ENCODE results near the gene CACNA1F.

Gene CACNA1F

DNA sequence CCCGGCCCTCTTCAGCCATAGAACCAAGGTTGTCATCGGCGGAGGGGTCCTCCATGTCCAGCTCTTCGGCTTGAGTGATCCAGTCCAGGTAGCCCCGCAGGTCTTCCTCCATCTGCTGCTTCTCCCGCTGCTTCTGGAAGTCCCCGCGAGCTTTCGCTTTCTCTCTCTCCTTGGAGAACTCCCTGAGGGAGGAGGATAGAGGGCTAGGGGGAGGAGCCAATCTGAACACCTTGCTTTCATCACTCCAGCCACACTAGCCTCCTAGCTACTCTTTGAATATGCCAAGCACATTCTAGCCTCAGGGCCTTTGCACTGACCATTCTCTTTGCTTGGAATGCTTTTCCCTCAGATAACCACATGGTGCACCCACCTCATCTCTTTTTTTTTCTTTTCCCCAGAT, 6.2 kb downstream of the CACNA1F start:
- DNase-seq, result no peak

DNA sequence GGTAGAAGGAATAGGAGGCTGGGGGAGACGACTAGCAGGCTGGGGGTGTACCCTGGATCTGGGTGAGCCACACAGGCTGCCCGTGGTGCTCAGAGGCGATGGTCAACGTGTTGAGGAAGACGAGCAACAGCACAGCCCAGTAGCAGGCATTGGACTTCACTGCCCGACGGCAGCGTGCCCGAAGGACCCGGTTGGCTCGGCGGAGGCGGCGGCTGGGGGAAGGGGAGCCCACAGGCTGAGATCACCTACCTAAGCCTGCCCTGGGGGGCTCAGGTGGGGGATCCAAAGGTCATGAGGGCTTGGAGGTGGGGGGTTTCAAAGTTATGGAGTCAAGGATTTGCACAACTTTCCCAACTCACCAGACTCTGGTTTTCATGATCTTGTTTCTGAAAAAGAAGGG, 7.3 kb downstream of the CACNA1F start:
- DNase-seq, result no peak

DNA sequence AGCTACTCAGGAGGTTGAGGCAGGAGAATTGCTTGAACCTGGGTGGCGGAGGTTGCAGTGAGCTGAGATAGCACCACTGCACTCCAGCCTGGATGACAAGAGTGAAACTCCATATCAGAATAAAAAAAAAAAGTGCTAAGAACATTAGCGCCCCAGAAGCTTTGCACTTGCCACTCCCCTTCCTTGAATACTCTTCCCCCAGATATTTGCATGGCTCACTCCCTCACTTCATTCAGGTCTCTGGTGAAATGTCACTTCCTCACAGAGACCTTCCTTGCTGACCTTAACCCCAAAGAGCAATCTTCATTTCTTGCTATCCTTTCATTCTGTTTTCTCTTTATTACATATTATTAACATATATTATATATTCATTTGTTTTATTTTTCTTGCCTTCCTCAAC, 11.3 kb downstream of the CACNA1F start:
- no peak for DNase-seq

DNA sequence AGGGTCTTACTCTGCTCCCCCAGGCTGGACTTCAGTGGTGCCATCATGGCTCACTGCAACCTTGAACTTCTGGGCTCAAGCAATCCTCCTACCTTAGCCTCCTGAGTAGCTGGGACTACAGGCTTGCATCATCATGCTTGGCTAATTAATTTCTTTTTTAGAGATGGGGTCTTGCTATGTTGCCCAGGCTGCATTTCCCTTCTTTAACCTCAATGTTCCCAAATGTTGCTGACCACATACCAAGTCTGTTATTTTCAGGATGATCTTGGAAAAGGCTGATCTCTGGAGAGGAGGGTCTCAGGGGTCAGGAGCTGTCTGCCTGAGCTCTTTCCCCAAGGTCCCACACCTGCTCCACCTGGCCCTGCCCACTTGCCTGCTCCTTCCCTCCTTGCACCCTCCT, 13.0 kb downstream of the CACNA1F start:
- no peak for DNase-seq

DNA sequence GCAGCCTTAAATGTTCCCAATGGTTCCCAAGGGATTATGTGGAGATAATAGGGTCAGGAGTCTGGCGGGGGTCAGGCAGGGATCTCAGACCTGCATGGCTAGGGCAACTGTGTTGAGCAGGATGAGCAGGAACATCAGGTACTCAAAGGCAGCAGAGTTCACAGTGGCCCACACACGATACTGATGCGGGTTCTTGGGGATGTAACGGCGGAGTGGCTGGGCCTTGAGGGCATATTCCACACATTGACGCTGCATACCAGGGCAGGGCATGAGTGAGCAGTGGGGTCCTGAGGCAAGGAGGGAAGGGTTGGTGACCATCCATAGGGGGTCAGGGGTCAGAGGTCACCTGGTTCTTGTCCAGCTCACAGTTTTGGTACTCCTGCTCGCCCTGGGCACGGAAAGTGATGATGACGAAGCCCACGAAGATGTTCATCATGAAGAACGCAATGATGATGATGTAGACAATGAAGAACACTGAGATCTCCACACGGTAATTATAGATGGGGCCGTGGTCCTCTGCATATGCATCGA, 18.1 kb downstream of the CACNA1F start:
- no peak for DNase-seq

DNA sequence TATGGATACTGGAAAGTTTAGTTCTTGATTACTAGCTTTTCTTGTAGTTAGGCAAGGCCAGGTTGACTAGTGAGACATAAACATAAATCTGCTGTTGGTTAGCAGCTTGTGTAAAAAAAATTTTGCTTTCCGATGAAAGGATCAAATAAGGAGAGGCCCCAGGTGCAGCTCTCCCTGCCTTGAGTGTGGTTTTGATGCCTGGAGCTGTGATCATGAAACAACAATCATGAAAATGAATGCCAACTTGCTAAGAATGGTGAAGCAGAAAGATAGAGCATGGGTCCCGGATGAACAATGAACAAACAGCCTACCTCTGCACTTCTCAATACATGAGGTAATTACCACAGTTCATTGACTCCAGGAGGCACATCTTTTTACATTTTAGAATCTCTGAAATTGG, 18.7 kb downstream of the CACNA1F start:
- no peak for DNase-seq

DNA sequence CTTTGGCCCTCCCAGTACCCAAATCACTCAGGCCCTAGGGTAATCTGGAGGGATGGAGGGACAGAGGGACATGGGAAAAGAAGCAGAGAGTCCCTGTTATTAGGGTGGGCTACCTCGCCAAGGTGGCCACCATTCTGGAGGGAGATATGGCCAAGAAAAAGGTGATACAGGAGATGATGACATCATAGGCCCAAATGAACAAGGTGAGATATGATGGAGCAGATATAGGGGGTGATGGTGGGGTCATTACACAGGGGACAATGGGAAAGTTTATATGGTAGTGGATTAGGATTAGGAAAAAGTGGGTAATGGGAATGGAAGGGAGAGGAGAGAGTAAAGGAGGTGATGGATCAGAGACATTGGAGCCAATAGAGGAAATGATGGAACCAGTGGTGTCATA, 20.3 kb downstream of the CACNA1F start:
- DNase-seq, result no peak

DNA sequence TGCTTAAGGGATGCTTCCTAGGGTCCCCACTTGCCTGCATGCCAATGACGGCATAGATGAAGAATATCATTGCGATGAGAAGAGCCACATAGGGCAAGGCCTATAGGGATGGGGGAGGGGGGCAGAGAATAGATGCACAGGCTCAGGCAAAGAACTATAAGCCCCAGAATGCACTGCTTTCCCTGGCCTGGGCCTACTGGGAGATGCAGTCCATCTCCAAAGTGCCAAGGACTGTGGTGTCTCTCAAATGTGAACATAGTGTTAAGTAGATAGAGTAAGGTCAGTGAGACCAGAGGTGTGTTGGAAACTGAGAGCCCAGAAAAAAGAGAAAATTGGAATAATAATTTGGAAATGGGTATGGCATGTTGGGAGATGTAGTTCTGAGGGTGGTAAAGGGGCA, 20.9 kb downstream of the CACNA1F start:
- no peak for DNase-seq

DNA sequence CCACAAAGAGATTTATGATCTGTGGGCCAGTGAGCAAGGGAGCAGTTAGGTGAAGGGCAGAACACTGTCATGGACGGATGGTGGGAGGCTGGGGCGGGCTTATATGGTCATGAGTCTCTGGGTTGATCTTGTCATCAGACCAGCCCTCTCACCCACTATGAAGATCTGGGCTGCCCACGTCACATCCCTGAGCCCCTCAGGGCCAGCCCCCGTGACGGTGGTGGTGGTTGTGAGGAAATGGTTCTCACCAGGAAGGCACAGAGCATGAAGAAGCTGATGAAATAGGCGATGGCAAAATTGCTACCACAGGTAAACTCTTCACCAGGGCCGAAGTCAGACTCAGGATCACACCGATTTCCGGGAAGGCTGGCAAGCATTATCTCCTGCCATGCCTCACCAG, 22.1 kb downstream of the CACNA1F start:
- DNase-seq, result no peak

DNA sequence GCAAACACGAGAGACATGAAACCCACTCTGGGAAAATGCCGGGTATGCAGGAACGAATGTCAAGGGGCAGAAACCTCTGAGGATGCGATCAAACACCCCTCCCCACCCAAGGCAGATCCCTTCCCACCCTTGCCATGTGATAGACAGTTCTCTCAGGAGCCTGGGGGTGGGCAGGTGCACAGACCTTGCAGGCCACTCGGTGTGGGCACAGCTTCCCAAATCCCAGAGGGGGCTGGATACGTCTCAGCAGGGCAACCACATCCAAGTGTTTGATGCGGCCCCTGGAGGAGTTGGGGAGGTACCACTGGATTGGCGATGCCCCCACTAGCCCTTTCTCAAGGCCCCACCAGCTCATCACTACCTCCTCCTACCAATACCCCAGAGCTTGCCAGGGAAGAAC, 22.7 kb downstream of the CACNA1F start:
- DNase-seq, result no peak

DNA sequence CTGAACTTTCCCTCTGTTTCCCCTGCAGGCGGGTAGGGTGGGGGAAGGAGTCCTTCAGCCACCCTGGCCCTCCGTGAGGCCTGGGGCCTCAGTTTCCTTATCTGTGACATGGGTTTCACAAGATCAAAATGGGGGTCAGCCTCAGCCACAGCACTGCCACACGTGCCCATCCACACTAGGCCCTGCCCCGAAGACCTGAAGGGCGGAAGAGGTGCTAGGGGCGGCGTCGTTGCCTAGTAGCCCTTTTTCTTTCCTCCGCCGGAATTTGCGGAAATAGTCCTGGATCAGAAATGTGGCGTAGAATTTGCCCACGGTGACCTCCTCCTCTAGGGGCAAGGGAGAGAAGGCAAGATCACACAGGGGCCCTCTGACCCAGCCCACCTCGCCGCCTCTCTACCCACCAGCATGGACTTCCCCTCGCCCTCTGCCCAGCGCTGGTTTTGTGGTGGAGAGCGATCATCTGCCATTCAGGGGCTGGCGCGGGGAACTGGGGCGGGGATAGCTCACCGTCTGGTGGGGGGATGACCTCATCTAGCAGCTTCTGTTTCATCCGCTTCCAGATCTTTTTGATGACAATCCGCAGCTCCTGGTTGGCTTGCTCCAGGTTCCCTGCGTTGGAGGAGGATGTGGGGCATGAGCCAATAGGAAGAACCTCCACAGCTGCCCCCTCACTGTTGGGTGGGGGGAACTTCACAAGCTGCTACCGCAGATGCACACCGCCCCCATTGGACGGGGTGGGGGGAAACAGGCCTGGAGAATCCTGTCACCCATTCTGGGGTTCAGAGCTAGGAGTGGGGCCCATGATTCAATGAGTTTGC, 23.5 kb downstream of the CACNA1F start:
- DNase-seq, result no peak

DNA sequence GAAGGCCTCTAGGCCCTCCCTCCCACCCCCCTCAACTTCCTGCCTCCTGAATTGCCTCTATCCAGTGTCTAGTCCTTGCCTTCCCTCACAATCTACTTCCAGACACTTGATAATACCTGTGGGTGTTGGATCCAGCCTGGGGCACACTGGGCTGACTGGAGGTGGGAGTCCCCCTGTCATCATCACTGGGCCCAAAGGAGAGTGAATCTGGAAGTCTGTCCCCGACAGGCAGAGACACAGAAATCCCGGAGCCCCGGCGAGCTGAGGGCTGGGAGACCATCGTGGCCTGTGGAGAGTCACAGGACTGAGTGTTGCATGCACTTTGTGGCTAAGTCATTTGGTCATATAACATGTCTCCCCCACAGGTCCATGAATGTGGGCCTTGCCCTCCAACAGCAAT, 24.7 kb downstream of the CACNA1F start:
- no peak for DNase-seq

DNA sequence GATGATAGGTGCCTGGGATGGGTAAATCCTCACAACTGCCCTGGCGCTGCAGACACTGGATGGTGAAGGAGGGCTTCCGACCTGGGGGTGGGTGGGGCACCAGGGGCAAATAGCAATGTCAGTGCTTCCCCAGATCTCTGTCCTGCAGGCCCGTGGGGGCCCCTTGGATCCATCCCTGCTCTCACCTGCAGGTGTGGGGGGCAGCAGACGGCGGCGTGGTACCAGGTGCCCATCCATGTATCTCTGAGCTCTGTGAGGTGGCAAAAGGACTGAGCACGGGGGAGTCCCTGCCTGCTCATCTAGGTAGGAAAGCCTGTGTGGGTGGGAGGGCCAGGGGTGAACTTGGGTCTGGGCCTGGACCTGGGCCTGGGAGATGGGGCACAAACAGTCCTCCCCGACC, 26.6 kb downstream of the CACNA1F start:
- DNase-seq, result no peak

DNA sequence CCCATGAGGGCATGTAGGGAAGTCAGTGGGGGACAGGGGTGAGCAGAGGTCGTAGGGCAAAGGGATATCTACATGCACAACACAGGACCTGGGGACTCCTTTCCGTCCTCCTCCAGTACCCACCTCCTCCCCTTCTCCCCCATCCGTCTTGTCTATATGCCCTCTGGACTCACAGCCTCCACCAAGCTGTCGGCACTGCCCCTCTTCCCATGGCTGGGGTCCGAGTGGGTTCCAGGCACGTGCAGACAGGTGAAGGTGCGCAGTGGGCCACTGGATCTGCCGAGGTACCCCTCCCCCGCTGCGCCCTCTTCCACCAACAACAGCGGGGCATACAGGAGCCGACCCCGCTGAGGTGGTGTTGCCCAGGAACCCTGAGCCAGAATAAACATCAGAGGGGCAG, 27.7 kb downstream of the CACNA1F start:
- DNase-seq, result no peak

DNA sequence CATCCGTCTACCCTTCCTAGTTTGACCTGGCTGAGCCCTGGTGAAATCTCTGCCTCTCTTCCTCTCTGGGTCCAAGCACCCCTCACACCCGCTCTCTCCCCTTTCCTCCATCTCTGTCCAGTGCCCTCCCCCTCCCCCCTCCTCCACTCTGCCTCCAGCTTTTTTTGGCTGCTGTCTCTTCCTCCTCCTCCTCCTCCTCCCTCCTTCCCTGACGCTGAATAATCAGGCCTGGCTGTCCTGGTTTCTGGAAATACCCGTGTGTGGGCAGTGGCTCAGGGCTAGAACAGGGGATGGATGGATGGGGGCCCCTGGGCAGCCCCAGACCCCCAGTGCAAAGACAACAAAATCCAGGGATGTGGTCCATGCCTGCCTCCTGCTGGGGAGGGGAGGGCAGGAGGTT, 28.4 kb downstream of the CACNA1F start:
- DNase-seq, result no peak

DNA sequence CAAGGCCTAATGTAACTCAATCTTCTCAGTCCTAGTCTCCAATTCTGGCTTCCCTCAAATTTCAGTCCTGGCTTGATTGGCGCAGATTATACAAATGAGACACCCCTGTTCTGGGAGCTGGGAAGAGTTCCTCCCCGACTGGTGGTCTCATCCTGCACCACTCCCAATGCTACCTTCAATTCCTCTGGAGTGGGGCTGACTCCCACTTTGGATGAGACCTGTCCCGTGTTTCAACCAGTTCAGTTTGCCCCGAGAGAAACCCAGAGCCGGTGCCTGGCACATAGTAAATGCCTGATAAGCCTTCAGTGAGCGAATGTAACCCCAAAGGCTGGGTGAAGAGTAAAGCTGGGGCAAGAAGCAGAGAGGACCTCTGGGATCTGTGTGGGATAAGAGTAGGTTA, 29.1 kb downstream of the CACNA1F start:
- DNase-seq, result no peak

DNA sequence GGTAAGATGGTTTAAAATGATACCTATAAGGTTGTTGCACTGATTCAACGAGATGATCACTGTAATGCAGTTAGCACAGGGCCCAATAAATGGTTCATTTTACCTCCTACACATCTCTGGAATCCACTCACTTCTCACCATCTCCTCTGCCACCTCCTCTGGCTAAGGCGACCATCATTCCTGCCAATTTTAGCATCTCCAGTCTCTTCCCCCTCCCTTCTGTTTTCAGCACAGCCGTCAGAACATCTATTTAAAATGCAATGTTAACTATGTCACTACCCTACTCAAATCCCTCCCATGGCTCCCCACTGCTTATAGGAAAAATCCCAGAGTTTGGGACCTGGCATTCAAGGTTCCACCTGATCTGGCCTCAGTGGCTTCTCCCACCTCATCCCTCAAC, 29.6 kb downstream of the CACNA1F start:
- no peak for DNase-seq

DNA sequence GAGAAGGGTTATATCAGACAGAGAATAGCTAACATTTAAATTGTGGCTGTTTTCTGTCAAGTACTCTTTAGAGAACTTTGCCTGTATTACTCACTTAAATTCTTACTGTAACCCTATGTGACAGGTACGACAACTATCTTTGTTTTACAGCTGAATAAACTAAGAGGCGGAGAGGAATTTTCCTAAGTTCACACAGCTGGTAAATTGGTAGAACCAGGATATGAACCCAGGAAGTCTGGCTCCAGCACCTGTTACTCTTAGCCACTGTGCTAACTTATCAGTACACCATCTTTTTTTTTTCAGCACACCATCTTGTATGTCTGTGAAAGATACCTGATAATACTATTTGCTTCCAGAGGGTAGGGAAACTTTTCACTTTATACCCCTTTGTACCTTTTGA, 31.1 kb downstream of the CACNA1F start:
- DNase-seq, result no peak

DNA sequence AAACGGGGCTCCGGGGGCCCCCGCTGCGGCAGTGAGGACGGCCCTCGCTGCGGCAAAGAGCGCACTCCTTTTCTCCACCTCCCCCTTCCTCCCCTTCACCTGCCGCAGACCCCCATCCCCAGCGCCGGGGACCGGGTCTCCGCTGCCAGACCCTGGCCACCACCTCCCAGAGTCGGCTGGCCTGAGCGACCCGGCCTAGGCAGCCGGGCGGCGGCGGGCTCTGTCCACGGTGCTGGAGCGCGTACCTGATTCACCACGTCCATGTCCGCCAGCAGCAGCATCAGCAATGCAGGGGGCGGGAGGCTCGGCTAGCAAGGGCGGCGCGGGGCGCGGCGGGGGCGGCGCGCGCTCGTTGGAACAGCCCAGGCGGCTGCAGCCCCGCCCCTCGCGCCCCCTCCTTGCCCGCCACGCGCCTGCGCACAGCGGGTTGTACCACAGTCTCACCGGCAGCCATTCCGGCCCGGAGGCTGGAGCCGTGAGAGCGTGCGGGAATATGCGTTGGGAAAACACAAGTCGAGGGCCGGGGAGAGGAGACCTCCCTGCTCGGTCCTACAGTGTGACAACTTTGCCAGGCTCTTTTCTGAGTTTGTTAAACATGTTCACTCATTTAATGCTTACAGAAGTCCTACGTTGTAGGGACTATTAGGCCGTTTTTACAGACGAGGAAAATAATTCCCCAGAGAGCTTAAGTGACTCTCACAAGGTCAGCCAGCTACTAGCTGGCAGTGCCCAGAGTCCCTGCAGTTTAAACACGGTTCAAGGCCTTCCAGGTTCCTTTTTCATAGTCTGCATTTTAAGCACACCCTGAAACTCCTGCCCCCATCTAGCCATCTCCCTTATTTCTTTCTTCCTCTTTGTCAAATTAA, 33.0 kb downstream of the CACNA1F start, which contains the start of gene SYP:
Gene SYP, minus strand, starts transcription at position 288 of the 866 bp plus-strand sequence. Its CDS starts 7 bp downstream, at position 281.
- peak; percentile 81 for DNase-seq

DNA sequence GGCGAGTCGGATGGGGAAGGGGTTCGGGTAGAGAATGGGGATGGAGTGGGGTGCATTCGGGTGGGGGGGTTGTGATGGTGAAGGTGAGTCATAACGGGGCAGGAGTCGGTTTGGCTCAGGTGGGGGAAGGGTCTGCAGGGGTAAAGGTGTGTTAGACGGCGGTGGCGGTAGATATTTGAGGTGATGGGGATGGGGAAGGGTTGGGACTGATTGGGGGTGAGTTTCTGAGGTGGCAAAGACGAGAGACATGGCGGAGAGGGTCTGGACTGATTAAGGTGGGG, 33.9 kb downstream of the CACNA1F start:
- no peak for DNase-seq

DNA sequence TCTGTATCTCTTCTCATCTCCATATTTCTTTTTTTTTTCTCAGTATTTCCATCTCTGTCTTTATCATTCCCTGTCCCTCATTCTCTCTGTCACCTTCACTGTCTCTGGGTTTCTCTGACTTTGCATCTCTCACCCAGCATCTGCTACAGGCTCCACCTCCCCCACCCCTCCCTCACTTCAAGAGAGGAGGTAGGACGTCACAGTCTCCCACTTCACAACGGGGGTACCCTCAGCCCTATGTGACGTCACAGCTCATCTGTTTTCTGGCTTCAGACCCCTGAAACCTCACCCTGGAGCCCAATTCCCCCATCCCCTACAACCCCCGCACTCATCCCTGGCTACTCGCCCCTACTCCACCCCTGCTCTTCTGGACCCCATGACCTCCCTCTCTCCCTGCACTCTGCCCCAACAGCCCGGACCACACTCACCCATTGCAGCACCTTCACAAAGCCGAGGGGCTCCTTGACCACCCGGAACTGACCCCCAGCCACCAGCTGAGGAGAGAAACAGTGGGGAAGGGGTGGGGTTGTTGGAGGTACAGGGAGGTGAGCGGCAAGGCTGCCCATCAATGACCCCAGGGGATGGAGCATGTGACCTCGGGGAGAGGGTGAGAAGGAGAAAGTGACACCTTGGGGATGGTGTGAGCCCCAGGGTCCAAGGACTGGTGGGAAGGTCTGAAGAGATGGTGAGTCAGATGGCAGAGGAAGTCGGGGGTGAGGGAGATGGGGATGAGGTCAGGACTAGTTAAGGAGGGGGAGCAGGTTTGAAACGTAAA, 34.4 kb downstream of the CACNA1F start:
- no peak for DNase-seq

DNA sequence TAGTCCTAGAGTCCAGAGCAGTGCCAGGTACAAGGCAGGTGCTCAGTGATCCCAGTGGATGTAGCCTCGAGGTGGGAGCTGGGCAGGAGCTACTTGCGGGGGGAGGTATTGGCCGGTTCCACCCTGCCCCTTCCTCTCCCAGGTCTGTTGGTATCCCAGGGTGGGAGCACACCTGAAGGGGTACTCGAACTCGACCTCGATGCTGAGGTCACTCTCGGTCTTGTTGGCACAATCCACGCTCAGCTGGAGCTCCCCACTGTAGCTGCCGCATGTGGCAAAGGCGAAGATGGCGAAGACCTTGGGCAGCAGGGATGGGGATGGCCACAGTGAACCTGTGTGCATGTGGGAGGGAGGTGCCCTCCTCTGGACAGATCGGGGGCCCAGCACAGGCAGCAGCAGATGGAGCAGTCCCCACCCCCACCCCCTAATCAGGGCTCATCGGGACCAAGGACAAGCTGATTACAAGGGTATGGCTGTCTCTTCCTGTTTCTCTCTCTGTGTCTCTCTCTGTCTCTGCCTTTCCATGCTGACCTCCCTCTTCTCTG, 35.5 kb downstream of the CACNA1F start:
- DNase-seq, result no peak

DNA sequence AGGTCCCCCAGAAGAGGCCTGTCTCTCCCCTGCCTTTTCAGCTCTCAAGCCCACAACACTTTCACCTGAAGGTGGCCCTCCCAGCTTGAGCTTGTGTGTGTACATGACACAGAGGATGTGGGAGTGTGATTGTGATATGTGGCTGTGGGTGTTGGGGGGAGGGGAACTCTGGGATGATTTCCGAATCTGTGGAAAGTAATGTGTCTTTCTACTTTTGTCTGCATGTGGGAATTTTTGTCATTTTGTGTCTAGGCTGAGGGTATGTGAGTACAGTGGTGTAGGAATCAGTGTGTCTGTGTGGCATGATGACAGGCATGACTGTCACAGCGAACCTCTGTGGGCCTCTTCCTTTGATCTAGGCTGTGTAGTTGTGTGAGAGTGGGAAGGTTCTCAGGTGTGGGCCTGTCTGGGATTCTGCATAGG, 39.6 kb downstream of the CACNA1F start:
- DNase-seq, result no peak

All from HCEC 1CT (cell line).